HUES48 (cell line): ENCODE measurements around the gene APMAP.

Source experiments
- H3K27ac ChIP-seq: one replicate; pipeline ENCODE4 v1.7.0; 2013; ENCODE audit warnings: low read depth, low read length, inconsistent platforms
- H3K27me3 ChIP-seq: 2 replicates; pipeline ENCODE4 v1.6.1; 2013; ENCODE audit warnings: mild to moderate bottlenecking, low read length; ENCODE audit not compliant: control insufficient read depth, insufficient read depth
- H3K36me3 ChIP-seq: 2 replicates; pipeline ENCODE4 v1.6.1; 2013; ENCODE audit warnings: low read length; ENCODE audit not compliant: control insufficient read depth, insufficient read depth
- H3K4me1 ChIP-seq: 2 replicates; pipeline ENCODE4 v1.6.1; 2013; ENCODE audit warnings: mild to moderate bottlenecking, low read length; ENCODE audit not compliant: control insufficient read depth, insufficient read depth
- H3K4me3 ChIP-seq: 2 replicates; pipeline ENCODE4 v1.5.1; 2013; ENCODE audit warnings: mild to moderate bottlenecking, low read depth, low read length
- H3K9ac ChIP-seq: 2 replicates; pipeline ENCODE4 v1.6.1; 2013; ENCODE audit warnings: mild to moderate bottlenecking, low read depth, low read length, moderate library complexity
- H3K9me3 ChIP-seq: 2 replicates; pipeline ENCODE4 v1.6.1; 2013; ENCODE audit warnings: low read length; ENCODE audit not compliant: control insufficient read depth, insufficient read depth

APMAP gene

GRCh38 chr20:25022680-25023079 is 30.1 kb upstream of the APMAP start:
- H3K4me1 ChIP-seq: peaks cover 4% of the 10 kb centered on the region; the same call in 1 of the 2 replicates
- H3K4me3 ChIP-seq: no peak overlapping the region
- no peak overlapping the region for H3K9ac ChIP-seq
- no peaks in the 10 kb centered on the region for H3K36me3 ChIP-seq
- no peak overlapping the region for H3K27ac ChIP-seq
- H3K27me3 ChIP-seq: no peaks in the 10 kb centered on the region
- H3K9me3 ChIP-seq: no peaks in the 10 kb centered on the region

- no peaks in the 10 kb centered on the region for H3K9me3 ChIP-seq
- H3K27ac ChIP-seq: no peak overlapping the region
- H3K4me3 ChIP-seq: no peak overlapping the region
- H3K36me3 ChIP-seq: no peaks in the 10 kb centered on the region
- no peaks in the 10 kb centered on the region for H3K27me3 ChIP-seq
- no peak overlapping the region for H3K9ac ChIP-seq
- peaks cover 11% of the 10 kb centered on the region; the same call in 1 of the 2 replicates for H3K4me1 ChIP-seq
These were observed 28.8 kb upstream of the APMAP start for GRCh38 chr20:25021336-25021735.

- Histone ChIP-seq H3K36me3 (no peaks in the 10 kb centered on the region), H3K27me3 (no peaks in the 10 kb centered on the region), H3K27ac (no peak overlapping the region), H3K9me3 (no peaks in the 10 kb centered on the region), H3K9ac (no peak overlapping the region), H3K4me3 (no peak overlapping the region), H3K4me1 (peaks cover 11% of the 10 kb centered on the region; the same call in 1 of the 2 replicates)
These were observed 28.4 kb upstream of the APMAP start for GRCh38 chr20:25020901-25021301.

GRCh38 chr20:25020345-25020744 is 27.8 kb upstream of the APMAP start:
- no peak overlapping the region for H3K9ac ChIP-seq
- no peaks in the 10 kb centered on the region for H3K9me3 ChIP-seq
- H3K4me1 ChIP-seq: peaks cover 11% of the 10 kb centered on the region; the same call in 1 of the 2 replicates
- no peaks in the 10 kb centered on the region for H3K27me3 ChIP-seq
- no peaks in the 10 kb centered on the region for H3K36me3 ChIP-seq
- H3K4me3 ChIP-seq: no peak overlapping the region
- no peak overlapping the region for H3K27ac ChIP-seq

GRCh38 chr20:25019381-25020155 is 27.0 kb upstream of the APMAP start:
- no peaks in the 10 kb centered on the region for H3K9me3 ChIP-seq
- H3K9ac ChIP-seq: no peak overlapping the region
- no peak overlapping the region for H3K4me3 ChIP-seq
- peaks cover 11% of the 10 kb centered on the region; the same call in 1 of the 2 replicates for H3K4me1 ChIP-seq
- H3K36me3 ChIP-seq: no peaks in the 10 kb centered on the region
- H3K27me3 ChIP-seq: no peaks in the 10 kb centered on the region
- no peak overlapping the region for H3K27ac ChIP-seq

- H3K36me3 ChIP-seq: no peaks in the 10 kb centered on the region
- no peak overlapping the region for H3K27ac ChIP-seq
- H3K4me1 ChIP-seq: peaks cover 11% of the 10 kb centered on the region; the same call in 1 of the 2 replicates
These were observed 26.3 kb upstream of the APMAP start for GRCh38 chr20:25018841-25019240.

GRCh38 chr20:25018425-25018824 is 25.9 kb upstream of the APMAP start:
- no peak overlapping the region for H3K27ac ChIP-seq
- peaks cover 11% of the 10 kb centered on the region; the same call in 1 of the 2 replicates for H3K4me1 ChIP-seq
- no peak overlapping the region for H3K4me3 ChIP-seq
- no peak overlapping the region for H3K9ac ChIP-seq
- H3K36me3 ChIP-seq: no peaks in the 10 kb centered on the region
- H3K9me3 ChIP-seq: no peaks in the 10 kb centered on the region
- H3K27me3 ChIP-seq: no peaks in the 10 kb centered on the region

More at GRCh38 chr20:25018841-25019240, 26.3 kb upstream of the APMAP start:
- no peaks in the 10 kb centered on the region for H3K27me3 ChIP-seq
- no peaks in the 10 kb centered on the region for H3K9me3 ChIP-seq
- H3K9ac ChIP-seq: no peak overlapping the region
- no peak overlapping the region for H3K4me3 ChIP-seq

GRCh38 chr20:25017257-25017803 is 24.8 kb upstream of the APMAP start:
- H3K36me3 ChIP-seq: no peaks in the 10 kb centered on the region

GRCh38 chr20:25016471-25016870 is 23.9 kb upstream of the APMAP start:
- no peaks in the 10 kb centered on the region for H3K36me3 ChIP-seq
- H3K27me3 ChIP-seq: no peaks in the 10 kb centered on the region
- no peak overlapping the region for H3K9ac ChIP-seq
- H3K9me3 ChIP-seq: no peaks in the 10 kb centered on the region
- no peak overlapping the region for H3K4me3 ChIP-seq
- H3K4me1 ChIP-seq: peaks cover 11% of the 10 kb centered on the region; the same call in 1 of the 2 replicates
- H3K27ac ChIP-seq: no peak overlapping the region

More at GRCh38 chr20:25017257-25017803, 24.8 kb upstream of the APMAP start:
- Histone ChIP-seq H3K9me3 (no peaks in the 10 kb centered on the region), H3K27ac (no peak overlapping the region), H3K4me3 (no peak overlapping the region), H3K4me1 (peaks cover 11% of the 10 kb centered on the region; the same call in 1 of the 2 replicates), H3K27me3 (no peaks in the 10 kb centered on the region), H3K9ac (no peak overlapping the region)

GRCh38 chr20:25015986-25016385 is 23.4 kb upstream of the APMAP start:
- H3K4me3 ChIP-seq: no peak overlapping the region
- H3K9me3 ChIP-seq: no peaks in the 10 kb centered on the region
- H3K4me1 ChIP-seq: peaks cover 11% of the 10 kb centered on the region; the same call in 1 of the 2 replicates
- H3K9ac ChIP-seq: no peak overlapping the region
- no peaks in the 10 kb centered on the region for H3K36me3 ChIP-seq
- no peaks in the 10 kb centered on the region for H3K27me3 ChIP-seq
- no peak overlapping the region for H3K27ac ChIP-seq

- peaks cover 11% of the 10 kb centered on the region; the same call in 1 of the 2 replicates for H3K4me1 ChIP-seq
- H3K4me3 ChIP-seq: no peak overlapping the region
- H3K9me3 ChIP-seq: no peaks in the 10 kb centered on the region
- H3K27ac ChIP-seq: no peak overlapping the region
- H3K36me3 ChIP-seq: no peaks in the 10 kb centered on the region
- H3K27me3 ChIP-seq: no peaks in the 10 kb centered on the region
- H3K9ac ChIP-seq: no peak overlapping the region
These were observed 22.3 kb upstream of the APMAP start for GRCh38 chr20:25014816-25015215.
